A673 (cell line): ENCODE results near the gene DCUN1D3. TPM values are rescaled to one million over a fixed set of nuclear protein-coding genes. Genes with fewer than 3 reads are reported as not detected.

Source experiments
- BruUV-seq: library from RNA; stranded (reverse); fragments of 400-500 nt; replicated peaks from 2 replicates; lab custom pipeline; 2021; lab: Mats Ljungman, UMichigan
- CTCF ChIA-PET: fragments of 300-600 bp; sonication (Branson Sonifier 250); formaldehyde crosslinking; loops from one replicate; lab custom pipeline; 2022; ENCODE audit warnings: antibody characterized with exemption; lab: Charles Lee
- POLR2A ChIA-PET: fragments of 300-600 bp; sonication (Branson Sonifier 250); formaldehyde crosslinking; loops from one replicate; lab custom pipeline; 2022; ENCODE audit warnings: antibody characterized with exemption; ENCODE audit not compliant: low non-redundant PET; lab: Charles Lee
- DNase-seq: peaks from one replicate; pipeline ENCODE4 v3.0.0-alpha.2; 2015; ENCODE audit warnings: low spot score
- H3K27ac ChIP-seq: fragments of 200-600 bp; sonication (generic); 2 replicates; pipeline ENCODE4 v1.5.1; 2016; ENCODE audit warnings: mixed run types, low read depth, mild to moderate bottlenecking, mixed read lengths, antibody characterized with exemption, low read length; ENCODE audit not compliant: poor library complexity, severe bottlenecking
- H3K27me3 ChIP-seq: fragments of 200-600 bp; sonication (generic); replicated peaks from 2 replicates; pipeline ENCODE4 v1.6.1; 2017; ENCODE audit warnings: mixed run types, low read depth, mild to moderate bottlenecking, mixed read lengths, antibody characterized with exemption, low read length; ENCODE audit not compliant: insufficient read depth, poor library complexity
- H3K36me3 ChIP-seq: fragments of 200-600 bp; sonication (generic); 2 replicates; pipeline ENCODE4 v1.6.1; 2016; ENCODE audit warnings: mixed run types, mild to moderate bottlenecking, mixed read lengths, antibody characterized with exemption, low read length; ENCODE audit not compliant: insufficient read depth, poor library complexity, severe bottlenecking
- H3K4me1 ChIP-seq: fragments of 200-600 bp; sonication (generic); 2 replicates; pipeline ENCODE4 v1.6.1; 2017; ENCODE audit warnings: mixed run types, mild to moderate bottlenecking, mixed read lengths, antibody characterized with exemption, low read length; ENCODE audit not compliant: insufficient read depth, poor library complexity, severe bottlenecking
- H3K4me3 ChIP-seq: fragments of 200-600 bp; sonication (generic); 2 replicates; pipeline ENCODE4 v1.5.1; 2016; ENCODE audit warnings: low read depth, mixed run types, mild to moderate bottlenecking, mixed read lengths, low read length; ENCODE audit not compliant: poor library complexity, severe bottlenecking
- H3K9me3 ChIP-seq: fragments of 200-600 bp; sonication (generic); 2 replicates; pipeline ENCODE4 v1.6.1; 2016; ENCODE audit warnings: mixed run types, low read depth, mild to moderate bottlenecking, mixed read lengths, antibody characterized with exemption, low read length; ENCODE audit not compliant: poor library complexity, severe bottlenecking
- CTCF ChIP-seq: fragments of 300-800, 200-600 bp; sonication (generic); conservative IDR thresholded peaks from 2 replicates; pipeline ENCODE4 v1.5.1; 2017; ENCODE audit warnings: low read depth, mild to moderate bottlenecking, antibody characterized with exemption, low read length, moderate library complexity, mixed read lengths
- EZH2 ChIP-seq: fragments of 200-600 bp; sonication (generic); IDR thresholded peaks from 2 replicates; pipeline ENCODE4 v1.6.1; 2017; ENCODE audit warnings: borderline replicate concordance, low read depth, mild to moderate bottlenecking, mixed read lengths, antibody characterized with exemption, low read length; ENCODE audit not compliant: poor library complexity, severe bottlenecking
- intact Hi-C: fragments of 100-400 bp; cut with micrococcal nuclease; formaldehyde crosslinking; loops from one replicate; pipeline ENCODE4 v1.10.0; 2022; ENCODE audit not compliant: unreplicated experiment
- total RNA-seq: library from RNA; stranded (reverse); gene quantifications from 2 replicates; pipeline ENCODE4 v1.2.3, GENCODE V29; 2021

Gene DCUN1D3
- total RNA-seq, 1 experiment from 2014 or later = 12.4 TPM

GRCh38 chr16:20942256-20942655 is 42.1 kb upstream of the DCUN1D3 start:
- H3K4me1 ChIP-seq = no peaks in the 10 kb centered on the region
- H3K36me3 ChIP-seq = no peaks in the 10 kb centered on the region
- H3K4me3 ChIP-seq = no peak overlapping the region
- H3K27me3 ChIP-seq = no peaks in the 10 kb centered on the region
- TF ChIP-seq EZH2 = no peak
- no peak for TF ChIP-seq CTCF
- intact Hi-C loops = loop anchor here (10.0 kb wide), 1 partner anchor 87 kb away; no protein-coding TSS in a partner anchor
- CTCF ChIA-PET = no interaction called here
- H3K27ac ChIP-seq = no peak overlapping the region
- POLR2A ChIA-PET = interaction anchor here (0.6 kb wide), 1 partner anchor 30 kb away, joined by 4 read pairs; no protein-coding TSS in a partner anchor
- no TSS peak for BruUV-seq
- no peaks in the 10 kb centered on the region for H3K9me3 ChIP-seq
- DNase-seq = no peak

- no TSS peak for BruUV-seq
These were observed 41.4 kb upstream of the DCUN1D3 start for GRCh38 chr16:20941636-20941926.

GRCh38 chr16:20940871-20941635 is 40.9 kb upstream of the DCUN1D3 start:
- TF ChIP-seq CTCF (no peak), EZH2 (no peak)
- no peak for DNase-seq
- no peak overlapping the region for H3K27ac ChIP-seq
- POLR2A ChIA-PET = no interaction called here
- H3K9me3 ChIP-seq = no peaks in the 10 kb centered on the region
- H3K36me3 ChIP-seq = no peaks in the 10 kb centered on the region
- no peak overlapping the region for H3K4me3 ChIP-seq
- H3K4me1 ChIP-seq = no peaks in the 10 kb centered on the region
- no peaks in the 10 kb centered on the region for H3K27me3 ChIP-seq
- CTCF ChIA-PET = no interaction called here
- BruUV-seq = no TSS peak
- intact Hi-C loops = loop anchor here (10.0 kb wide), 1 partner anchor 86 kb away; no protein-coding TSS in a partner anchor

More at GRCh38 chr16:20941636-20941926, 41.4 kb upstream of the DCUN1D3 start:
- Histone ChIP-seq H3K27me3 (no peaks in the 10 kb centered on the region), H3K4me1 (no peaks in the 10 kb centered on the region), H3K27ac (no peak overlapping the region), H3K36me3 (no peaks in the 10 kb centered on the region), H3K4me3 (no peak overlapping the region), H3K9me3 (no peaks in the 10 kb centered on the region)
- intact Hi-C loops = loop anchor here (10.0 kb wide), 1 partner anchor 87 kb away; no protein-coding TSS in a partner anchor
- no peak for DNase-seq
- ChIA-PET CTCF (no interaction called here), POLR2A (no interaction called here)
- TF ChIP-seq EZH2 (no peak), CTCF (no peak)
